Stimulated activated CD4-positive, alpha-beta T cell treated with anti-CD3 and anti-CD28 coated beads, Interleukin-15, amount 100 ng/mL, for 1 hour (primary cell): Measurements from ENCODE around the gene COL23A1.

ENCODE experiments used
- DNase-seq, 2 donors: peaks; one replicate each; pipeline ENCODE4 v3.0.0-alpha.2; 2020; ENCODE audit warnings: low read depth in 1 of 2, low spot score in 1 of 2

Gene COL23A1

DNA sequence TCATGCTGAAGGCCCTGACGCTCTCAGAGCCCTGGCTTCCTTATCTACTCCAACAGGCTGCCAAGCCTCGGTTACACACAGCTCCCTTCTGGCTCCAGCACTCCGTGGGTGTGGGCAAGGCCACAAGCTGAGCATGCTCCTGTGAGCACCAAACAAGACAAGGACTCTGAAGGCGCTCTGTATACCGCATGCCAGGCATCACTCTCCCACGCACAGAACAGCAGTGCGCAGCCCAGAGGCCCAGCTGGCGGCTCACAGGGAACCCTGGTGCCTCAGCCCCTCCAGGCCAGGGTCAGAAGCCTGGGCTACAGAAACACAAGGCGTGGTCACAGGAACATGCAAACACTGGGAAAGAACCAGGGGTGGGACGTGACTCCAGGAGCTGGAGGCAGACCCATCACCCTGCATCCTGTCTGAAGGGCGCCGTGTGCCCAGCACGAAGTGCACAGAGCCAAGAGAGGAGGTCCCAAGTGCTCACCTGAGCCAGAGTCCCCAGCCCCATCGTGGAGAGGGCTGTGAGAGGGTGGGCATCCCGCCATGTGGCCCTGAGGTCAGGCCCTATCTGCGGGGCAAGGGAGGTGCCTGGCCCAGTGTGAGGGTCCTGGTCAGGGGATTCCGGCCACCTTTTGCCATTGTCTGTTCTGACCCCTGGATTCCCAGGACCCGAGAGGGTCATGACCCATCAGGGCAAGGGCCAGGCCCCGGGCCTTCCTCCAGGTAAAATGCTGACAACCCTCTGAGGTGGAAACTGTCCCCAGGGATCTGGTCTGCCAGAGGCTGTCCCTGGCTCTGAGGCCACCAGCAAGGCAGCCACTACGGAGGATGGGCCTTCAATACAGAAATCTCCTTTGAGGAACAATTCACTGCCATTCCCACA, 54.7 kb downstream of the COL23A1 start:
- no peak for DNase-seq

DNA sequence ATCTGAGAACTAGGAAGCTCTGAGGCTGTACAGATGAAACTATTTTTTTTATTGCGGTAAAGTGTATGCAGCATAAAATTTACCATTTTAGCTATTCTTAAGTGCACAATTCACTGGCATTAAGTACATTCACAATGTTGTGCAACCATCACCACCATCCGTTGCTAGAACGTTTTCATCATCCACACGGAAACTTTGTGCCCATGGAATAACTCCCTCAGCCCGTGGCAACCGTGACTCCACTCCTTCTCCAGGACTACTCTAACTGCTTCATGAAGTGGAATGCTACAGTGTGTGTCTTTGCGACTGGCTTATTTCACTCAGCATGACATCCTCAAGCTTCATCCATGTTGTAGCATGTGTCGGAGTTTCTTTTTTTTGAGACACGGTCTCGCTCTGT, 57.1 kb downstream of the COL23A1 start:
- DNase-seq = no peak

DNA sequence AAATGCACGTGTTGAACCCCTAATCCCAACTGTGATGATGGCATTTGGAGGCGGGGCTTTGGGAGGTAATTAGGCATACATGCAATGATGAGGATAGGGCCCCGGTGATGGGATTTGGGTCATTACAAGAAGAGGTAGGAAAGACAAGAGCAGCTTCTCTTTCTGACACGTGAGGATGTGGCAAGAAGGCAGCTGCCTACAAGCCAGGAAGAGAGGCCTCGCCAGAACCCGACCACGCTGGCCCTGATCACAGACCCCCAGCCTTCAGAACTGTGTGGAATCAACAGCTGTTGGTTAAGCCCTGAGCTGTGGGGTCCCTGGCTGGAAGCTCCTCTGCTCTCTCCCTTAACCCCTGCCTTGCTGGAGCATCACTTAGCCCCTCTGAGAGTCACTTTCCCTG, 57.5 kb downstream of the COL23A1 start:
- DNase-seq = no peak

DNA sequence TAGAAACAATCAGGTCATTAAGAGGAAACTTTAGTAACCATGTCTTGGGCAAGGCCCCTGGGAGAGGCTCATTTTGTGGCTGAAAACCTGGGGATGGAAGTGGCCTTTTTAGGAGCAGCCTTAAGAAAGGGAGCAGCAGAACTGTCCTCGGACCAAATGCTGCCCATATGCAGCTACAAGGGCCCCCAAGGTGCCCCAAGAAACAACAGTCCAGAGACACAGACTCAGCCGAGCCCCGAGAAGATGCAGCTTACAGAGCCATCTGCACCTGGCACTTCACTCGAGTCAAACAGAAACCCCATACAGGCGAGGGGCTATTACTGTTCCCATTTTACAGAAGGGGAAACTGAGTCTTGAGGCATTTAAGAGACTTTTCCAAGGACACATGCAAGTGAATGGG, 58.0 kb downstream of the COL23A1 start:
- DNase-seq = no peak

DNA sequence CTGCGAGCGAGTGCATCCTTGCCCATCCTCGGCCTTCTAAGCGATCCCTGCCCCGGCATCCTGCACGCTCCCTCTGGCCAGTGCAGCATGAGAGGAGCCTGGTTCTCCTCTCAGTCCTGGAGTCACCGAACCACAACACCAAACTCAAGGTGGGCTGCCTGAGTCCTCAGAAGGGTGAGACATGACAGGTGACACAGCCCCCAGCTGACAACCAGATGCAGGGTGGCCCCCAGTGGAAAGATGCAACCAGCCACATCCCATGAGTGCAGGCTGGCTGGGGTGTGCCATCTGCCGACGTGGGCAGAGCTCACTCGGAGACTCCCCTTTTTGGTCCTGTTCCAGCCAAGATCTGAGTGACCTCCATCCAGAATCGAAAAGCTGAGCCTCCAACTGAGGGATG, 58.4 kb downstream of the COL23A1 start:
- DNase-seq = no peak

DNA sequence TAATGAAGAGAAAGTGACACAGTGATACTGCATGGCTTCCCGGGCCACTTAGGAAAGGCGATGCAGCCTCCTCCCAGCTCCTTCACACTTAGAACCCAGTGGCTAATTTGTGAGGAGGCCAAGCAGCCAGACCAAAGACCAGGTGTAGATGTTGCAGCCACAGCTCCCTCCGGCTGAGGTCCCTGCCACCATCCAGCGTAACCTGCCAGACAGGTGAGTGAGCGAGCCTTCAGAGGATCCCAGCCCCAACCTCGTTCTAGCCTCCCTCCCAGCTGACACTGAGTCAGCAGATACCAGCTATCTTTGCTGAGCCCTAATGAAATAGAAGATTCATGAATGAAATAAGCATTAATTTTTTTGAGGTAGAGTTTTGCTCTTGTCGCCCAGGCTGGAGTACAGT, 59.7 kb downstream of the COL23A1 start:
- DNase-seq = no peak

DNA sequence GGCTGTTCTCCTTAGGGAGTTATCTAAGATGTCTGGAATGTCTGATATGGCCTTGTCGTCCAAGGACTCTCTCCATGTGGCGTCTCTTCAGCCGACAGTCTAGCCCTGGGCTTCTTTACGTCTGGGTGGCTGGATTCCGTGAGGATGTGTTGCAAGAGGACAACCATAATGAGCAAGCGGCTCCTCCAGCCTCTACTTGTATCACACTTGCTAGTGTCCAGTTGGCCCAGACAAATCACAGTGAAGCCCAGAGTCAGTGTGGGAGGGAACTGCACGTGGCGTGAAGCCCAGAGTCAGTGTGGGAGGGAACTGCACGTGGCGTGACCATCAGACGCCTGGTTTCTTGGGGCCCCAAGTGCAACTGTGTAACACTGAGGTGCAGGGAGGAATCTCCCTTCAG, 61.1 kb downstream of the COL23A1 start:
- DNase-seq = no peak

DNA sequence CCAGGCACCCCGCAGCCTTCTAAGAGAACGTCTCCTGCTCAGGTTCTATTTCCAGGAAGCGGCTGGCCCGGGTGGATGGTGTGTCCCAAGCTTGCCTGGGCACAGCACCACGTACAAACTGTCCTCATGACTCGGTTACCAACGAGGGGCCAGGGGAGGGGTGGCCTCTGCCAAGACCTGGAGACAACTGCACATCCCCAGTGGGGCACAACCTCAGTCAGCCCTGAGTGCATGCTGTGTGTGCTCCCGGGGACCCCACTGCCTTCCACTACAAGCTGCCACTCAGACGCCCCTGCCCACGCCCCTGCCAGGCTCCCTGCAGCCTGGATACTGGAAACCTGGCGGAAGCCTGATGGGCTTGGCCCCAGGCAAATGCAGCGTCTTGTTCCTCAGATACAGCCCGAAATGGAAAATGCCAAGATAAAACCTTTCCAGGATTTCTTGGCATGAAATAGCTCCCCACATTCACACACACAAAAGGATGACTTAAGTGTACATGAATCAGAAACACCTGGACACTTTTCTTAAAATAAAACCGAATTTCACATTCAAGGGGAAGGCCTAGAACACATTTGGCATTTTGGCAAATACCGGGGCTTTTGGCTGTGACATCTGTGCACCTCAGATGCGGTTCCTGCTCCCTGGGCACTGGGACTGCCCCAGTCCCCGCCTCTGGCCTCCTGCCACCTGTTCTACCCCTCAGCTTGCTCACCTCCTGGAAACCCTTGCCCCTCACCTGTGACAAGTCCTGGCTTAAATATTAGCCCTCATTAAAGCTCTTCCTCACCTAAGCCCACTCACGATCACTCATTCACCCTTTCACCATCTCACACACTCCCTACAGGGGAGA, 62.5 kb downstream of the COL23A1 start:
- DNase-seq = no peak

DNA sequence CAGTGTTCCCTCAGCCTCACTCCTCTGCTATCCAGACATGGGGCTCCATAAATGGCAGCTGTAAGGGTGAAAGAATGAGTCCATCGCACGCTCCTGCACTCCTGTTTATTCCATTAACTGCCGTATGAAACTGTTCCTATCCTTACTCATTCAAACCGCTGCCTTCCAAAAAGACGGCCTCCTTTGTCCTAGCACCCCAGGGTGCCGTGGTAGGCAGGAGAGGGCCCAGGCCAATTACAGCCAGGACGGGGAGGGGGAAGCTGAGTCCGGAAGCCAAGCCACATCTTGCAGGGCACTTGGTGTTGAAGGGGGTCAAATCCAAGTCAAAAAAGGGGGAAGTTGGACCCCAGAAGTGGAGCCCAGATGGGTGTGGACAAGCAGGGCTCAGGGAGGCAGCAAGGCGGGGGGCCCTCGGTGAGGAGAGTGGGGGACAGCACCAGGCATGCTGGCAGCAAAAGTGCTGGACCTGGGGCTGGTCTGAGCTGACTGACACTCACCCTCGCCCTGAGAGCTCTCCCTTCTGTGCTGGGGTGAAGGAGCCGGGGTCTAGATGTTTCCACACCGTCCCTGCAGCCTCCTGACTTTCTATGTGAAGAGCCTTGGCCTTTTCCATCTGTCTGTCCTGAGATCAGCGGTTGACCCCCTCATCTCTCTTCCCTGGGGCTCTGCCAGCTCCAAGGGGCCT, 63.3 kb downstream of the COL23A1 start:
- no peak for DNase-seq

DNA sequence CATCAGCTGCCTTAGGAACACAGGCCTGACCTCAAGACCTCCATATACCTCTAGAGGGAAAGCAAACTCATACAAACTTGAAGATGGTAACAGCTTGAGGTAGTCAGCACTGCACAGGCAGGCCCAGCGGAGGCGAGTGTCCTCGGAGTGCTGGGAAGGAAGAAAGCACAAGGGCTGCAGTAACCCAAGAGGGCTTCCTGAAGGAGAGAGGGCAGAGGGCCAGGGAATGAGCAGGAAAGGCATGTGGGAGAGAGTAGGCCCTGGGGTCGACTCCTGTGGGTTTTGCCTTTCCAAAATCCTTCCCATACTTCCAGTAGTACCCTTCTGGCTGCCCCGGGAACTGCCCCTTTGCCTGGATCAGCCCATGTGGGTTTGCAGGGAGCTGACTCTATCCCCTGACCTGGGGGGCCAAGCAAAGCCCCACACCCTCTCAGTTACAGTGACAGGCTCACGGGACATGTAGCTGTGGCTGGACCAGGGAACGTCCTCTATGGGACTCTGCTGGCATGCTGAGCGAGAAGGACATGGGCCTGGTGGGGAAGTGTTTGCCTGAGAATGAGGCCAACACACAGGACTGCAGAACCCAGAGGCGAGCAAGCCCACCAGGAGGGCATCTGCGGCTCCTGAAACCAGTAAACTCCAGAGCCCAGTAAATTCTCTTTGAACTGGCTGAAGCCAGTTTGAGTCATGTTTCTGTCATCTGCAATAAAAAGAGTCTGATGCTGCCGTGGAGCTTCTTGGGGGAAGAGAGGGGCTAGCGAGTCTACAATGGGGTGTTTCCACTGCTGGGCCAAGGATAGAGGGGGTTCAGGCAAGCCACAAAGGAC, 64.1 kb downstream of the COL23A1 start:
- no peak for DNase-seq

DNA sequence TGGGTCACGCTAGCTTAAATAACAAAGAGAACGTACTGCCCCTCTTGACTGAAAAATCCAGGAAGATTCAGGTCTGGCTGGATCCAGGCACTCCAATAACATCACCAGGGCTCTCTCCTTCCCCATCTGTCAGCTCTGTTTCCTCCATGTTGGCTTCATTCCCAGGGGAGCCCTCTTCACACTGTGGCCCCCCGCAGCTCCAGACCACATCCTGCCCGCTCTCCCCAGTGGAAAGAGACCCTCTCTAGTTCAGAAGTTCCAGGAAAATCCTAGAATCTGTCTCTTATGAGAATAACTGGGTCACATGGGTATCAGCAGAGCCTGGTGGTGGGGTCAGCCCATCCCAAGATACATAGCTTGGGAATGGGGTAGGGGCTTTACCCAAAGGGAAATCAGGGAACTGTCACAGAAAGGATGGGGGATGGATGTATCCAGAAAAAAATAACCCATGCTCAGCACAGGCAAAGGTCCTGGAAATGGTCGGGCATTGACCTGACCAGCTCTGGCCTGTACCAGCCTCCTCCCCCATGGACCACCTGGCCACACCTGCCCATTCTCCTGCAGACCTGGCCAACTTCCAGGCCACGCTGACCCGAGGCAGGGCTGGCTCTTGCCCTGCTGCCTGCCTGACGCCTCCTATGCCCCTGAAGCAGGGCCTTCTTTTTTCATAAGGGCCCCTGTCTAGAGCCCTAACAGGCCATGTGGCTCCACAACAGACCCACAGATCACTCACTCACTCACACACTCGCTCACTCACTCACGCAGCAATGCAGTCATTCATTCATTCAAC, 65.9 kb downstream of the COL23A1 start:
- DNase-seq = no peak

DNA sequence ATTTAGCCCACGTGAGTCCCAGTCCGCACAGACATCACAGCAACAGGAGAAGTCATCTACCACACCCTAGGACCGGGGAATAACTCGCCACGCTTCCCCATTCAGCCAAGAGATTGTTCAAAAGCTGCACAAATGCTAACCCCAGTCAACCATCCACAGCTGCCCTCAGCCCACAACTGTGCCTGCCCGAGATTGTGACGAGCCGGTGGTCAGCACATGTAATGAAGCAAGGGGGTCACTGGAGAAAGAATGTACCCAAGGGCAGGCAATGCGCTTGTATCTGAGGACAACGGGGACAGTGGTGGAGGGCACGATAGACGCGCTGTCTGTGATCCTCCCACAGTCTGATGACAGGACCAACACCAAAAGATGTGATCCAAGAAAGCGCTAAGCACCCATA, 67.8 kb downstream of the COL23A1 start:
- DNase-seq = no peak

DNA sequence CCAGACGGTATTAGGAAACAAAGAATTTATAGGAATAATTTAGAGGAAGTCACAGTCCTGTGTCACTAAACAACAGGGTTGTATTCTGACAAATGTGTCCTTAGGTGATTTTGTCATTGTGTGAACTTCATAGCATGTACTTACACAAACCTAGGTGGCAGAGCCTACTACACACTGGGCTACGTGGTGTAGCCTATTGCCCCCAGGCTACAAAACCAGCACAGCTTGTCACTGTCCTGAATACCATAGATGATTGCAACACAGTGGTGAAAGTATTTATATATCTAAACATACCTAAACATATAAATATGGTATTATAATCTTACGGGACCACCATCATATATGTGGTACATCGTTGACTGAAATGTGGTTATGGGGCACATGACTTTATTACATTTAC, 69.3 kb downstream of the COL23A1 start:
- DNase-seq = no peak

DNA sequence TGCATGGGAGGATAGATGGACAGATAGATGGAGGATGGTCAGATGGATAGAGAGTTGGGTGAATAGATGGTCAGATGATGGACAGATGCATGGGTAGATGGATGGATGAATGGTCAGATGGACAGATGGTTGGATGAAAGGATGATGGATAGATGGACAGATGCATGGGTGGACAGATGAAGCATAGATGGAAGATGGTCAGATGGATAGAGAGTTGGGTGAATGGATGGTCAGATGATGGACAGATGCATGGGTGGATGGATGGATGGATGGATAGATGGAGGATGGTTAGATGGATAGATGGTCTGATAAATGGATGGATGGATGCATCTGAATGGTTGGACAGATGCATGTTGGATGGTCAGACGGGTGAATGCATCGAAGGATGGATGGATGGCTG, 70.4 kb downstream of the COL23A1 start:
- DNase-seq = no peak

DNA sequence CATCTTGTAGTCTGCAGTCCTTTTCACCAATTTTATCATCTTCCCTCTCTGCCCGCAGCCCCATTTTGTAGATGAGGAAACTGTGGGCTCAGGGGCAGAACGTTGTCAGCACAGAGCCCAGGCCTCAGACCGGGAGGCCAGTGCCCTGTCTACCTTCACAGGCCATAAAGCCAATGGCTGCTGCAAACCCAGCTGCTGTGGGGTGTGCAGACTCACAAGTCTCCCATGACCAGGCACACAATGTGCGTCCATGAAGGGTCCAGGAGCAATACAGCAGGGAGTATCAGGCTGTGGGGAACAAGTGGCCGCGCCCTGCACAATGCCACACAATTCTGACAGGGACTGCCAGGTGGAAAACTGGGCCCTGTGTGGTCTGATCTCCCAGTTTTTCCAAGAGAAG, 71.0 kb downstream of the COL23A1 start:
- DNase-seq = no peak

DNA sequence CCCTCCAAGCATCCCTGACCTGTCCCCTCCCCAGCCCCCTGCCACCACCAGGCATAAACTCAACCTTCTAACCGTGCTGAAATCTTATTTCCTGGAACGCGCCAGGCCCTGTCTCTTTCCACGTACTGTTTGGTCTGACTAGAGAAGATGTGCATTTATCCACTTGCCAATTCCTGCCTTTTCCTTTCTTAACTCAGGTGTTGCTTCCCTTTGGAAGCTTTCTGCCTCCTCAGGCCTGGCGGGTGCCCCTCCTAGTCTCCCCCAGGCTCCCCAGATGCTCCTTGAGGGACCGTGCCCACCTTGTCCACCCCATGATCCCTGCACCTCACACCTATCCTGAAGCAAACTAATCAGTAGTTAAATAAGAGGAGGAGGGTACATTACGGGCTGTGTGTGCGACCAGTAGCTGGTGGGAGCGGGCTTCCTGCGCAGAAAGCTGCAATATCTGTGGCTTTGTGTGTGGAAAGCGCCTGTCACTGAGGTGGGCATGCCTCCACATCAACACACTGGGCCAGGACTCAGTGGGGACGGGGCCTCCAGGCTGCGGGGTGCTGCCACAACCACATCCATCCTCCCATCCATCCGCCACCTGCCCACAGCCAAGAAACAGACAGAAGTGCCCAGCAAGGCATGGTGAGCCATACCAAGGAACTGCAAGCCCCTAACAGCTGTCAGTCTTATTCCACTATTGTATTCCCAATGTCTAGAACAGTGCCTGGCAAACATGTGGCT, 73.5 kb downstream of the COL23A1 start:
- DNase-seq = no peak

DNA sequence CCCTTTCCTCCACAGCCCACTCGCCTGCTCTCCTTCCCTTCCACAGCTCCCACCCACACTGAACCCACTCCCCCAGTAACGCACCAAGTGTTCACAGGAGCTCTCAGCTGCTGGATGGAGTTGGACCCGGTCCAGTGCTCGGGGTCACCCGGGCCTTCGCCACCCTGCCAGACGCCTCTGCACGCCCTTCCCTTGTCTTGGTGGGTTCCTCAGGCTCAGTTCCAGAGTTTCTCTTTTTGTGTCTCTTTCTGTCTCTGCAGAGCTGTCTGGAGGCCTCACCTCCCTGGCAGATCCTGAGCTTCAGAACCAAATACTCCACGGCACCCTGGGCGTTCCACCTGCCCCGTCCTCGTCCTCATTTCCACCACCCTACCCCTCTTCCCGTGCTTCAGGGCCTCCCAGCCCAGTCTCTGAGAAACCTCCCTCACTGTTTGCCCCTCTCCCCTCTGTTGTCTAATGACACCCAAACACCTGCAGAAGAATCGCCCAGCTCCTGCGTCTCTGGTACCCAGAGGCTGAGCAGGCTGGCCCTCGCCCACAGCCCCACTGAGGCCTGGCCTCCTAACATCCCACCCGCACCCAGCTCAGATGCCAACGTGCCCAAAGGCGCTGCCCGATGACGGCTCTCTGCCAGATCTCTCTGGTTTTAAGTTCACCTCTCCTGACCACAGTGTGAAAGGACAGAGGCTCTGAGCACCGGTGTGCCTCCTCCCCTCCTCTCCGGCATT, 74.3 kb downstream of the COL23A1 start:
- DNase-seq = no peak

DNA sequence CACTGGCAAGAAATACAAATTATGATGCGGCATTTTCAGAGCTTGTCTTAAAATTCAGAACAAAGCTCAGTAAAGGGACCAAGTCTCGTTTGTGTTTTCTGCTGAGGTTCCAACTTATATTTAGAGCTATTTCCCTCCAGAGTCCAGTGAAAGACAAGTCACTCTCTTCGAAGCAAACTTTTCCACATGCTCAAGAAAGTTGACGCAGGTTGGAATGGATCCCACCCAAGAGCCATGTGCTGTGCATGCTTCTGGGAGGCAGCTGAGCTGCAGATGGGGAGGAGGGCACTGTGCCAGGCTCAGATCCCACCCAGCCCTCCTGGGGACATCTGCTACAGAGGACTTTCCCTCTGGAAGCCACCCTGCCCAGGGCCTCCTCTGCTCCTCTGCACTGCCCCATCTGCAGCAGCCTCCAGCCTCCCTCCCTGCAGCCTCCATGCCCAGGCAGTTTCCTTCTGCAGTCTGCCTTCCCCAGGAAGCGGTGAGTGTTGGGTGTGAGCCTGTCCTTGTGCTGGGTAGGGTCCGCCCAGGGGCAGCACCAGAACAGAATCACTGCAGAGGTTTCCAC, 75.3 kb downstream of the COL23A1 start:
- no peak for DNase-seq
